ENCODE measurements around the gene CRB3. TPM values are rescaled to one million over a fixed set of nuclear protein-coding genes. Genes with fewer than 3 reads are reported as not detected.

The CRB3 gene
- total and polyA plus RNA-seq, 2 of the 4 experiments (the other 2 are of a cell fraction), result not detected

DNA sequence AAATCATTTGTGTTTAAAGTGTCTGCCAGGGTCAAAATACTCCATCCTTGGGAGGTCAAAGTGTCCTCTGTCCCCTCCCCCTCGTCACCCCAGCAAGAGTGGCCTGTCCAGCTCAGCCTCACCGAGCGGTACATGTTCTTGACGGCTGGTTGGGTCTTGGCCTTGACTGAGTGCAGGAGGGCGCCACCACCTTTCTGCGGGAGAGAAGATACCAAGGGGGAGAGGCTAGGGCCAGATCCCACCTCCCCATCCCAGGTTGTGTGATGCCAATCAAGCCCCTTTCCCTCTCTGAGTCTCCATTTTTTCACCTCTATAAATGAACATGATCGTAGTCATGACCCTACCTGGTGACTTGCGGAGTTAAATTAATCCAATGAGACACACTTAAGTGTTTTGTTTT is 6.1 kb downstream of the CRB3 start:
- Histone ChIP-seq H4K8ac (ENCODE audit: low read depth in 2 of 2, low read length in 2 of 2) (no peak overlapping the region), H2BK120ac (ENCODE audit: low read depth, low read length) (no peak overlapping the region), H3K9me3 (ENCODE audit: control insufficient read depth, insufficient read depth, low read length) (no peaks in the 10 kb centered on the region), H4K5ac (ENCODE audit: low read depth, low read length) (no peak overlapping the region), H3K27me3 (ENCODE audit: control insufficient read depth, insufficient read depth, low read length) (peaks cover 16% of the 10 kb centered on the region), H2AK5ac (ENCODE audit: low read depth, low read length) (no peak overlapping the region), H3K27ac (ENCODE audit: insufficient read depth, low read length) (no peak overlapping the region), H4K20me1 (ENCODE audit: insufficient read depth, low read length) (no peaks in the 10 kb centered on the region), H3K9ac (ENCODE audit: low read depth, low read length) (no peak overlapping the region), H3K9me1 (ENCODE audit: insufficient read depth, low read length) (no peaks in the 10 kb centered on the region), H3K79me1 (ENCODE audit: low read depth in 1 of 2, low read length in 2 of 2) (no peaks in the 10 kb centered on the region), H2AFZ (replicated peaks; ENCODE audit: low read length, poor library complexity) (no peak overlapping the region), H3K4me2 (ENCODE audit: low read depth, low read length) (no peak overlapping the region), H2BK20ac (ENCODE audit: low read depth, low read length) (no peak overlapping the region), H3K56ac (ENCODE audit: extremely low read depth, insufficient read depth, low read length) (no peak overlapping the region), H3K4ac (ENCODE audit: low read depth, low read length) (no peak overlapping the region), H2BK15ac (ENCODE audit: low read depth, low read length) (no peak overlapping the region), H4K91ac (ENCODE audit: insufficient read depth, low read depth, low read length) (no peak overlapping the region), H3K23ac (ENCODE audit: low read depth, low read length) (no peak overlapping the region), H3K14ac (replicated peaks; ENCODE audit: low read depth, low read length) (no peak overlapping the region), H3K4me1 (ENCODE audit: control insufficient read depth, insufficient read depth, low read length) (no peaks in the 10 kb centered on the region), H2AK9ac (replicated peaks; ENCODE audit: low read depth, low read length, poor library complexity) (no peak overlapping the region), H3K36me3 (ENCODE audit: control insufficient read depth, insufficient read depth, low read length) (no peaks in the 10 kb centered on the region), H3K4me3 (ENCODE audit: insufficient read depth, low read depth, low read length) (no peak overlapping the region), H3K18ac (ENCODE audit: low read depth, low read length) (no peak overlapping the region), H2BK5ac (ENCODE audit: low read depth, low read length, poor library complexity, severe bottlenecking) (no peak overlapping the region)
- dilution Hi-C loops (cut with HindIII; ENCODE audit: low sequenced_read_pairs, unreplicated experiment), result no loop called here
- BruUV-seq (replicated peaks), result no TSS peak
- ChIA-PET CTCF (no interaction called here), POLR2A (ENCODE audit: unreplicated experiment) (interaction anchor here (0.7 kb wide), 1 partner anchor 507 kb away, joined by 11 read pairs; no protein-coding TSS in a partner anchor)
- TF ChIP-seq CHD1 (IDR thresholded peaks at IDR 0.05; ENCODE audit: low read depth, low read length) (no peak), CTCF (conservative IDR thresholded peaks at IDR 0.05; ENCODE audit: low read depth, low read length) (no peak), RCOR1 (IDR thresholded peaks at IDR 0.05; ENCODE audit: insufficient replicate concordance, low read length) (no peak), NFE2L2 (IDR thresholded peaks at IDR 0.05; ENCODE audit: low read depth, low read length) (no peak), RAD21 (IDR thresholded peaks at IDR 0.05; ENCODE audit: low read length) (no peak), RFX5 (IDR thresholded peaks at IDR 0.05; ENCODE audit: low read depth, low read length) (no peak), MAFK (IDR thresholded peaks at IDR 0.05; ENCODE audit: low read depth, low read length) (no peak), MAZ (IDR thresholded peaks at IDR 0.05; ENCODE audit: borderline replicate concordance, low read depth, low read length) (no peak), SMC3 (IDR thresholded peaks at IDR 0.05; ENCODE audit: low read depth, low read length) (no peak), POLR2A (IDR thresholded peaks at IDR 0.05; ENCODE audit: low read depth, low read length) (no peak), MXI1 (IDR thresholded peaks at IDR 0.05; ENCODE audit: borderline replicate concordance, low read depth, low read length) (no peak), BHLHE40 (IDR thresholded peaks at IDR 0.05; ENCODE audit: low read depth, low read length) (no peak), CEBPB (IDR thresholded peaks at IDR 0.05; ENCODE audit: low read depth, low read length) (no peak), USF2 (IDR thresholded peaks at IDR 0.05; ENCODE audit: low read depth, low read length) (no peak), FOS (IDR thresholded peaks at IDR 0.05; ENCODE audit: low read depth, low read length) (no peak)
- TF ChIP-seq, protein P1, sequence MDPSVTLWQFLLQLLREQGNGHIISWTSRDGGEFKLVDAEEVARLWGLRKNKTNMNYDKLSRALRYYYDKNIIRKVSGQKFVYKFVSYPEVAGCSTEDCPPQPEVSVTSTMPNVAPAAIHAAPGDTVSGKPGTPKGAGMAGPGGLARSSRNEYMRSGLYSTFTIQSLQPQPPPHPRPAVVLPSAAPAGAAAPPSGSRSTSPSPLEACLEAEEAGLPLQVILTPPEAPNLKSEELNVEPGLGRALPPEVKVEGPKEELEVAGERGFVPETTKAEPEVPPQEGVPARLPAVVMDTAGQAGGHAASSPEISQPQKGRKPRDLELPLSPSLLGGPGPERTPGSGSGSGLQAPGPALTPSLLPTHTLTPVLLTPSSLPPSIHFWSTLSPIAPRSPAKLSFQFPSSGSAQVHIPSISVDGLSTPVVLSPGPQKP (IDR thresholded peaks at IDR 0.05; ENCODE audit: borderline replicate concordance, low read depth, low read length), result no peak
- no CpG with 5 or more reads among the region's 8 CpGs for WGBS, 2 experiments (ENCODE audit: extremely low coverage in 2 of 2, insufficient read length in 1 of 2)
- intact Hi-C loops (cut with micrococcal nuclease), result no loop called here
- ATAC-seq (ENCODE audit: low read depth), result no peak
- DNase-seq, result no peak
- in situ Hi-C loops (cut with MboI; ENCODE audit: low sequenced_read_pairs), result no loop called here
